AG04450 (cell line): Measurements from ENCODE around the gene CYB5RL. TPM values are rescaled to one million over a fixed set of nuclear protein-coding genes. Genes with fewer than 3 reads are reported as not detected.

Experiments
- CTCF ChIA-PET: fragments of 300-600, 350-600 bp; formaldehyde crosslinking; extraction: SDS; loops from one replicate; lab custom pipeline; 2022; ENCODE audit warnings: antibody characterized with exemption, inconsistent platforms; lab: Charles Lee
- POLR2A ChIA-PET: fragments of 350-600 bp; formaldehyde crosslinking; extraction: SDS; loops from one replicate; lab custom pipeline; 2021; ENCODE audit warnings: antibody characterized with exemption, inconsistent platforms; lab: Yijun Ruan, JAX
- DNase-seq: peaks from one replicate; pipeline ENCODE4 v3.0.0-alpha.2; 2011; ENCODE audit warnings: low read depth, low spot score
- H3K27ac ChIP-seq: one replicate; pipeline ENCODE4 v1.5.1; 2012; ENCODE audit warnings: low read depth, low read length, control low read depth
- H3K27me3 ChIP-seq: one replicate; pipeline ENCODE4 v1.6.0; 2012; ENCODE audit warnings: low read length; ENCODE audit not compliant: control insufficient read depth, insufficient read depth
- H3K4me3 ChIP-seq: 2 replicates; pipeline ENCODE4 v1.5.1; 2011; ENCODE audit warnings: mild to moderate bottlenecking, low read depth, low read length, control low read depth
- H3K9me3 ChIP-seq: 2 replicates; pipeline ENCODE4 v1.5.1; 2012; ENCODE audit warnings: low read length; ENCODE audit not compliant: control insufficient read depth, insufficient read depth
- CTCF ChIP-seq: IDR thresholded peaks from 2 replicates; pipeline ENCODE4 v1.5.1; 2011; ENCODE audit warnings: low read depth, low read length, control low read depth, inconsistent platforms
- polyA plus RNA-seq: library from polyadenylated mRNA; depleted of rRNA; stranded (reverse); fragments of >200 nt; gene quantifications from 2 replicates; pipeline ENCODE4 v1.2.3, GENCODE V29; 2011

CYB5RL gene
- polyA plus RNA-seq, 1 experiment: 4.1 TPM

- H3K27me3 ChIP-seq: no peaks in the 10 kb centered on the region
- CTCF ChIA-PET: interaction anchor here (0.6 to 2.8 kb wide), 2 partner anchors 120 to 269 kb away, joined by 3 to 17 read pairs; no protein-coding TSS in a partner anchor
- no peaks in the 10 kb centered on the region for H3K9me3 ChIP-seq
- H3K4me3 ChIP-seq: no peak overlapping the region
- POLR2A ChIA-PET: interaction anchor here (1.6 kb wide), 1 partner anchor 9 kb away, joined by 5 read pairs; no protein-coding TSS in a partner anchor
- no peak for TF ChIP-seq CTCF
- H3K27ac ChIP-seq: peak overlapping the region; percentile 75
- no peak for DNase-seq
These were observed 20.4 kb upstream of the CYB5RL start for GRCh38 chr1:54220004-54220811.

- TF ChIP-seq CTCF: no peak
- ChIA-PET POLR2A (interaction anchor here (1.2 to 1.6 kb wide), 2 partner anchors 10 to 20 kb away, joined by 3 to 5 read pairs; partner anchors contain the start of genes CYB5RL and MRPL37), CTCF (interaction anchor here (0.6 to 2.8 kb wide), 2 partner anchors 120 to 270 kb away, joined by 3 to 17 read pairs; no protein-coding TSS in a partner anchor)
- H3K9me3 ChIP-seq: no peaks in the 10 kb centered on the region
- H3K27ac ChIP-seq: peak overlapping the region; percentile 75
- H3K27me3 ChIP-seq: no peaks in the 10 kb centered on the region
- no peak for DNase-seq
- H3K4me3 ChIP-seq: no peak overlapping the region
These were observed 19.8 kb upstream of the CYB5RL start for GRCh38 chr1:54219688-54220003.

- no peaks in the 10 kb centered on the region for H3K27me3 ChIP-seq
- H3K9me3 ChIP-seq: no peaks in the 10 kb centered on the region
- POLR2A ChIA-PET: interaction anchor here (1.2 to 1.6 kb wide), 2 partner anchors 10 to 19 kb away, joined by 3 to 5 read pairs; partner anchors contain the start of genes CYB5RL and MRPL37
- CTCF ChIA-PET: interaction anchor here (0.6 to 2.8 kb wide), 3 partner anchors 93 to 271 kb away, joined by 3 to 17 read pairs (median 3); no protein-coding TSS in a partner anchor
- H3K4me3 ChIP-seq: no peak overlapping the region
- no peak for DNase-seq
- no peak overlapping the region for H3K27ac ChIP-seq
- no peak for TF ChIP-seq CTCF
These were observed 19.3 kb upstream of the CYB5RL start for GRCh38 chr1:54218883-54219687.

- Histone ChIP-seq H3K9me3 (no peaks in the 10 kb centered on the region), H3K27ac (no peak overlapping the region), H3K27me3 (no peaks in the 10 kb centered on the region), H3K4me3 (no peak overlapping the region)
- DNase-seq: no peak
- POLR2A ChIA-PET: interaction anchor here (0.7 to 1.1 kb wide), 2 partner anchors 12 to 97 kb away, joined by 3 read pairs; no protein-coding TSS in a partner anchor
- CTCF ChIA-PET: no interaction called here
- no peak for TF ChIP-seq CTCF
These were observed 15.7 kb upstream of the CYB5RL start for GRCh38 chr1:54215523-54215922.
